Activated naive CD4-positive, alpha-beta T cell treated with anti-CD3 and anti-CD28 coated beads, Interleukin-2, amount 50 U/mL, for 24 hours (primary cell): ENCODE measurements around the gene CAMTA2.

Experiments
- H3K27ac Mint-ChIP-seq: one replicate; pipeline ENCODE4 v1.8.0; 2021; ENCODE audit warnings: mild to moderate bottlenecking, mixed read lengths
- H3K27me3 Mint-ChIP-seq: one replicate; pipeline ENCODE4 v1.8.0; 2021; ENCODE audit warnings: mixed read lengths
- H3K36me3 Mint-ChIP-seq: one replicate; pipeline ENCODE4 v1.8.0; 2021; ENCODE audit warnings: mixed read lengths
- H3K4me1 Mint-ChIP-seq: one replicate; pipeline ENCODE4 v1.8.0; 2021; ENCODE audit warnings: mixed read lengths
- H3K4me3 Mint-ChIP-seq: one replicate; pipeline ENCODE4 v1.8.0; 2021; ENCODE audit warnings: mild to moderate bottlenecking, mixed read lengths
- H3K9me3 Mint-ChIP-seq: one replicate; pipeline ENCODE4 v1.8.0; 2021; ENCODE audit warnings: mixed read lengths

Gene CAMTA2

DNA sequence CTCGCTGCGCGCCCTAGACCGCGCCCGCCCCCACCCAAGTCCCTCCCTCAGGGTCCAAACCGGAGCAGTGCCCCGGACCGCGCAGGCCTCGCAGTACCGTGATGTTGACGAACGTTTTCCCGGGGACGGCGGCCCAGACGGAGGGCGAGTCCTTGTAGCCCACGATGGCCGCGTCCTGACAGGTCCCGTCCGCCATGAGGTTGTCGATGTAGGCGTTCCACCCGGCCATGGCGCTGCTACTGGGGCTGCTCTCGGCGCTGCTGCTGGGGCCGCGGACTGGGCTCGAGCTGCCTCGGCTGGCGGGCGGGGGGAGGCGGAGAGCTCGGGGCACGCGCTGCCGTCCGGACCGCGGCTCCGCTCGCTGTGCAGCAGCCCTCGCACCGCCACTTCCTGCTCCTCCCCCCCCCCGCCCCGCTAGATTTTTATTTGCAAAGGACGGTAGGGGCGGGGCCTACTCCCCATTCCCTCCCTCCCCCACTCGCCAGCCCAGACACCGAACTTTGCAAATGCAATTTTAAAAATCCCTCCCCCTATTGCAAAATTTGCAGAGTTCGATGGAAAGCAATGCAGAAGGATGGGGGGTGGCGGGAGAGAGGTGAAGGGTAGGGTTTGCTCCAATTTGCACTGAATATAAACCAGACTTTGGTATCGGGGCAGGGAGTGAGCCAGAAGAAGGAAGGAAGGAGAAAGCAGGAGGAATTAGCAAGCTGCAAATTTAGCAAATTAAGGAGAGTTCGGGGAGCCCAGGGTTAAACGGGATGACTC is 39.1 kb downstream of the CAMTA2 start, which contains the start of gene PFN1:
Gene PFN1, minus strand, starts transcription at position 365 of the 765 bp plus-strand sequence. Its CDS starts 136 bp downstream, at position 229.
- peaks cover 22% of the 10 kb centered on the region for H3K36me3 Mint-ChIP-seq
- no peaks in the 10 kb centered on the region for H3K9me3 Mint-ChIP-seq
- peak within 1 kb of the TSS; percentile 100 for H3K27ac Mint-ChIP-seq
- no peaks in the 10 kb centered on the region for H3K27me3 Mint-ChIP-seq
- peaks cover 38% of the 10 kb centered on the region for H3K4me1 Mint-ChIP-seq
- H3K4me3 Mint-ChIP-seq, result peak within 1 kb of the TSS; percentile 100

DNA sequence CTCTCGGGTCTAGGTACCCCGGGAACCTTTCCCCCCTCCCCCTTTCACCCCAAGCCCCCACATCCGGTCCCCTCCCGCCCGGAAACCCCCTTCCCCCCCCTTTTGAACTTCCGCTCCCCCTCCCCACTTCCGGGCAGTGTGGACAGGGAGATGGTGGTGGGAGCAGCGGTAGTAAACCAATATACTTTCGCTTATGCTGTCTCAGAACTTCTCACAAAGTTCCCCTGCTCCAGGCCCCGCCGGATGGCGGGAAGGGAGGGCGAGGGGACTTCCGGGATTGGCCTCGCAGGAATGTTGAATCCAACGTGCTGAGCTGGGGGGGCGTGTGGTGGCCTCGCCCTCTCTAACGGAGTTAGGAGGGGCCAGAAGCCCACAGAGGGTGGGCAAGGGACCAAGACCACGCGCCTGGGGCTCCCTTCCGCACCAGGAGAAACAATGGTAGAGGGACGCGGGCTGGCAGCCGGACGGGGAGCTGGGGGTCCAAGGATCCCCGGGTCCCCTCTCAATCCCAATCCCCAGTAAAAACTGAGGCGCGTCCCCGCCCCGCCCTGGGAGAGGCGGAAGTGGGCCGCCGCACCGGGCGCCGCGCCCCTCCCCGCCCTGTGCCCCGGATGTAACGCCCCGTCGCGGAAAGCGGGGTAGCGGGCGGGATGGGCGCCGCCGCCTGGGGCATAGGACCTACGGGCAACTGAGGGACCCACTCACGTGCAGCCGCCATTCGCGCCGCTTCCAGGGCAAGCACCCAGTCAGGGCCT is 39.9 kb downstream of the CAMTA2 start:
- Mint-ChIP-seq H3K36me3 (peaks cover 25% of the 10 kb centered on the region), H3K4me3 (peak overlapping the region; percentile 100), H3K4me1 (peaks cover 45% of the 10 kb centered on the region), H3K27ac (peak overlapping the region; percentile 97), H3K27me3 (no peaks in the 10 kb centered on the region), H3K9me3 (no peaks in the 10 kb centered on the region)

DNA sequence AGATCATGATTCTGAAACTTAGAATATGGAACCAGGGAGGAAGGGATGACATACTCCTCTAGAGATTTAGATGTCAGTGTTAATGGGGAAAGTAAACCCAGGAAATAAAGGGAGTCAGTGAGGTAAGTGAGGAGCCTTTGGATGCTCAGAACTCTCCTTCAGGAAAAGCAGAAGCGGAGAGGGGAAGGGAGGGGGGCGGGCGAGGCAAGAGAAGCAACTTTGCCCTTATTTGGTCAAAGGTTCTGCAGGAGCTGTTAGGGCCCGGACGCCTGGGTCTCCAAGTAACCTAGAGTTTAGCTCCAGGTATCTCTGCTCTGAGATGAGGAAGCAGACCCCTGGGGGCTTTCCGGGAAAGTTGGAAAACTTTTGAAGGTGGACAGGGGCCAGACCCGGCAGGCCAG is 40.5 kb downstream of the CAMTA2 start:
- no peaks in the 10 kb centered on the region for H3K27me3 Mint-ChIP-seq
- H3K9me3 Mint-ChIP-seq, result no peaks in the 10 kb centered on the region
- peak overlapping the region; percentile 100 for H3K4me3 Mint-ChIP-seq
- peaks cover 51% of the 10 kb centered on the region for H3K4me1 Mint-ChIP-seq
- peaks cover 26% of the 10 kb centered on the region for H3K36me3 Mint-ChIP-seq
- peak overlapping the region; percentile 82 for H3K27ac Mint-ChIP-seq

DNA sequence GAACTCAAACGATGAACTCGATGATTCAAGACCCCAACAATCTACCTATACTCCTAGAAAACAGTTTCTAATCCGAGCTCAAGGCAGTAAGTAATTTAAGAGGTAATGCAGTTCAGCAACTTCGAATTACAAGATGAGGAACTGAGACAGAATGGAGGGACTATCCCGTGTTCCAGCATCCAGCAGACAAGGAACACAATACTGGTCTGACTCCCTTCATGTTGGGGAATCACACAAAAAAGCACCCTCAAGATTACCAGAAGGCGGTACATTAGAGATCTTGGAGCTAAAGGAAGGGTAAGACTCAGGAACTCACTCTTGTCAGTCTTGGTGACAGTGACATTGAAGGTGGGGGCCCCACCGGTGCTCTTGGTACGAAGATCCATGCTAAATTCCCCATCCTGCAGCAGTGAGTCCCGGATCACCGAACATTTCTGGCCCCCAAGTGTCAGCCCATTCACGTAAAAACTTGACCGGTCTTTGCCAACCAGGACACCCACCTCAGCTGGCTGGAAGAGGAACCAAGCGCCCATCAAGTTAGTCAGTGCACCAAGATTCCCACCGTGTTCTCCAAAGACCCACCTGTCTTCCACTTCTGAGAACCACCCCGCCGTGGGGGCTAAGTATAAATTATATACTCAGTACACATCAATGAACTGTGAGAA is 41.0 kb downstream of the CAMTA2 start:
- Mint-ChIP-seq H3K4me3 (peak overlapping the region; percentile 100), H3K27ac (peak overlapping the region; percentile 82), H3K4me1 (peaks cover 57% of the 10 kb centered on the region), H3K9me3 (no peaks in the 10 kb centered on the region), H3K27me3 (no peaks in the 10 kb centered on the region), H3K36me3 (peaks cover 32% of the 10 kb centered on the region)

DNA sequence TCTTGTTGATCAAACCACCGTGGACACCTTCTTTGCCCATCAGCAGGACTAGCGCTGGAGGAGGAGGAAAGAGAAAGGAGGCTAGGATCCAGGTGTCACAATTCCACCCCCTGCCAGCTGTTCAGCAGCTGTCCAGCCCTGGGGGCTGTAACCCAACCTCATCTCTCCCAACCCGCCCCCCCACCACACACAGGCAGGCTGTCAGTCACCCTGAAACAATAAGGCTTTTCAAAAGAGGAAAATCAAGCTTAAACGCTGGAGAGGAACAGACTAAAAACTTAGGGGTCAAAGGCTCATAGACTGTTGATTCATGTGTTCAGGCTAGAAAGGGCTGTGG is 41.6 kb downstream of the CAMTA2 start:
- H3K4me1 Mint-ChIP-seq, result peaks cover 57% of the 10 kb centered on the region
- H3K27me3 Mint-ChIP-seq, result no peaks in the 10 kb centered on the region
- H3K4me3 Mint-ChIP-seq, result peak overlapping the region; percentile 100
- H3K36me3 Mint-ChIP-seq, result peaks cover 33% of the 10 kb centered on the region
- no peaks in the 10 kb centered on the region for H3K9me3 Mint-ChIP-seq
- peak overlapping the region; percentile 96 for H3K27ac Mint-ChIP-seq

DNA sequence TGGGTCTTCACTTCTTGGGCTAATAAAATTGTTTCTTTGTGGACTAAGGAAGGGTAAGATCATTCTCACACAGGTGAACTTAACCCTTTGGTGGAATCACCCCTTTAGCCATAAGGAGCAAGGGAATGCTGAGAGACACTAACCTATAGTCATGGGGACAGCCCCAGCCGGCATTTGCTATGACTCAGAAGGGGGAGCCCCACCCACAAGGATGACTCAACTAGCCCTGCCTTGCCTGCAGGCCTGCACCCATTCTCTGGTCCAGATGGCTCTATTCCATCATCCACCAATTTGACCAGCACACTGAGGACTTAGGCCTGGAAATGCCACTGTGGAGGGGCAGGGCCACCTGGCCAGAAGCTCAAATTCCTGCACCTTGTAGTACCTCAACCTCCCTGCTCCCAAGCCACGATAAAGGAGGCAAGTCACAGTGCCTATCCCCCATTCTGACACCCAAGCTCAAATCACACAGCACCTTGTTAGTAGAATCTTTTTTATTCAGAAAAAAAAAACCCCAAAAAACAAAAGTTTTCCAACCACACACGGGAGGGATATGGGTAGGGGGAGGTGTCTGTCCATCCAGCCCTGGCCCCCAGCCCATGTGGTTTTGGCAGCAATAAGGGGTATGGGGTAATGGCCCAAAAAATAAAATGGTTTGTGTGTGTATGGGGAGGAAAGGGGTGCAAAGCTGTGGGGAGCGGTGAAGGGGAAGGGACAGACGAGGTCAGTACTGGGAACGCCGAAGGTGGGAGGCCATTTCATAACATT is 42.1 kb downstream of the CAMTA2 start:
- peak overlapping the region; percentile 100 for H3K4me3 Mint-ChIP-seq
- H3K36me3 Mint-ChIP-seq, result peaks cover 33% of the 10 kb centered on the region
- H3K4me1 Mint-ChIP-seq, result peaks cover 51% of the 10 kb centered on the region
- H3K9me3 Mint-ChIP-seq, result no peaks in the 10 kb centered on the region
- no peaks in the 10 kb centered on the region for H3K27me3 Mint-ChIP-seq
- H3K27ac Mint-ChIP-seq, result peak overlapping the region; percentile 96

DNA sequence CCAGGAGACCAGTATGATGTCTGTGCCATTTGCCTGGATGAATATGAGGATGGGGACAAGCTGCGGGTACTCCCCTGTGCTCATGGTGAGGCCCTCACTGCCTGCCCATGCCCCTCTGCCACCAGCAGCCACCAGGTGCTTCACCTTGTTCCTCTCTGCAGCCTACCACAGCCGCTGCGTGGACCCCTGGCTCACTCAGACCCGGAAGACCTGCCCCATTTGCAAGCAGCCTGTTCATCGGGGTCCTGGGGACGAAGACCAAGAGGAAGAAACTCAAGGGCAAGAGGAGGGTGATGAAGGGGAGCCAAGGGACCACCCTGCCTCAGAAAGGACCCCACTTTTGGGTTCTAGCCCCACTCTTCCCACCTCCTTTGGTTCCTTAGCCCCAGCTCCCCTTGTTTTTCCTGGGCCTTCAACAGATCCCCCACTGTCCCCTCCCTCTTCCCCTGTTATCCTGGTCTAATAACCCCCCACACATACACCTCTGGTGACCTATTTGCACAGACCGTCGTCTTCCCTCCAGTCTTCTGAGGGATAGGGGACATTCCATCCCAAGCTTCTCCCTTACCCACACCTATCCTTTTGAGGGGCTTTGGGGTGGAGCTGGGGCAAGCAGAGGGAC is 42.8 kb downstream of the CAMTA2 start:
- Mint-ChIP-seq H3K9me3 (no peaks in the 10 kb centered on the region), H3K27me3 (no peaks in the 10 kb centered on the region), H3K27ac (peak overlapping the region; percentile 96), H3K36me3 (peaks cover 33% of the 10 kb centered on the region), H3K4me3 (peak overlapping the region; percentile 100), H3K4me1 (peaks cover 49% of the 10 kb centered on the region)

DNA sequence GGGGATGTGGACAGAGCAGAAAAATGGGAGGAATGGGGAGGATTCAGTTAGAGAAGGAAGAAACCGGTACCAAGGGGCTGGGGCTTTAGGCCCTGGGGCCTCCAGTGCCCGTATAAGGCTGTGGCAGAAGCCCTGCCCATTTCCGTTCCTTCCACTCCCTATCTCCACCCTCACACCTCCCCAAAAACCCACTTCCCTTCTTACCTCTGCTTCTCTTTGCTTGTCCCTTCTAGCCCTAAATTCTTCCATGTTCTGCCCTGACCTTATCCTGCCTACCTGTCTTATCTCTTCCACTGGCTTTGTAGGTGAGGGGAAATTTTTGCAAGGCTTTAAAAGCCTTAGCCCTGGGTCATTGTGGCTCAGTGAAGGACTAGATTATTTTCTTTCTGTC is 43.3 kb downstream of the CAMTA2 start:
- H3K27ac Mint-ChIP-seq, result peak overlapping the region; percentile 96
- peaks cover 50% of the 10 kb centered on the region for H3K4me1 Mint-ChIP-seq
- peaks cover 33% of the 10 kb centered on the region for H3K36me3 Mint-ChIP-seq

DNA sequence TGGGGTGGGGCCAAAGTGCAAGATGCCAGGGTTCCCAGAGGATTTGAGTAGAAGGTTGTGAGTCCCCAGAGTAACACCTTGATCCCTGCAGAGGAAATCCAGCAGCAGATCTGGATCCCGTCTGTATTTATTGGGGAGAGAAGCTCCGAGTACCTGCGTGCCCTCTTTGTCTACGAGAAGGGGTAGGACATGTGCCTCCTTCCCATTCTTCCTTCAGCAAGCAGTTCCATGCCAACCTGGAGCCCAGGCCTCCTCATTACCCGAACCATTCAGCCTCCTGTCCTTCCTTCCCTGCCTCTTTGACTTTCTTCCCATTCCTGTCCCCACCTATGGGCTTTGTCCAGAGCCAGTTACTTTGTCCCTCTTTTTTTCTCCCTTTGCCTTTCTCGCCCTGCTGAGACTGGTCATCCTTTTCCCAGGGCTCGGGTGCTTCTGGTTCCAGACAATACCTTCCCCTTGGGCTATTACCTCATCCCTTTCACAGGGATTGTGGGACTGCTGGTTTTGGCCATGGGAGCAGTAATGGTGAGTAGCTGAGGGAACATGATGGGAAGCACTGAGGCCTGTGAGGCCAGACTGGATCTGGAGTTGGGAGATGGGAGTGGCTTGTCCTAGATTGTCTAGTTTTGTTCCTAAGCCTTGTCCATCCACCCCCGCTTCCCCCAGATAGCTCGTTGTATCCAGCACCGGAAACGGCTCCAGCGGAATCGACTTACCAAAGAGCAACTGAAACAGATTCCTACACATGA is 44.5 kb downstream of the CAMTA2 start:
- peak overlapping the region; percentile 84 for H3K27ac Mint-ChIP-seq
- H3K9me3 Mint-ChIP-seq, result no peaks in the 10 kb centered on the region
- peak overlapping the region; percentile 100 for H3K4me3 Mint-ChIP-seq
- H3K27me3 Mint-ChIP-seq, result no peaks in the 10 kb centered on the region
- peaks cover 60% of the 10 kb centered on the region for H3K4me1 Mint-ChIP-seq
- H3K36me3 Mint-ChIP-seq, result peaks cover 33% of the 10 kb centered on the region

More for the DNA sequence above, 43.3 kb downstream of the CAMTA2 start:
- Mint-ChIP-seq H3K27me3 (no peaks in the 10 kb centered on the region), H3K4me3 (peak overlapping the region; percentile 100), H3K9me3 (no peaks in the 10 kb centered on the region)

DNA sequence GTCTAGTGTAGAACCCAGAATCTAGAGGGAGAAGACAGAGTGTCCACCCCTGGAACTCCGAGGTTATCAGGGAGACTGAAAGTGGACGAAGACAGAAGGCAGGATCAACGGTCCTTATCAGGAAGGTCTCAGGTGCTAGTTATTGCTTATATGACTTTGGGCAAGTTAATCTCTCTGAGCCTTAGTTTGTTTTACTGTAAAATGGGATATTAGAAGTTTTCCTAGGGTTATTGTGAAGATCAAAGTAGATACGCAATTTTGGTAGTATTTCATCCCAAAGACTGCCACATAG is 46.2 kb downstream of the CAMTA2 start:
- Mint-ChIP-seq H3K4me3 (peak overlapping the region; percentile 94), H3K36me3 (peaks cover 24% of the 10 kb centered on the region), H3K9me3 (no peaks in the 10 kb centered on the region), H3K27ac (peak overlapping the region; percentile 99), H3K27me3 (no peaks in the 10 kb centered on the region), H3K4me1 (peaks cover 68% of the 10 kb centered on the region)

DNA sequence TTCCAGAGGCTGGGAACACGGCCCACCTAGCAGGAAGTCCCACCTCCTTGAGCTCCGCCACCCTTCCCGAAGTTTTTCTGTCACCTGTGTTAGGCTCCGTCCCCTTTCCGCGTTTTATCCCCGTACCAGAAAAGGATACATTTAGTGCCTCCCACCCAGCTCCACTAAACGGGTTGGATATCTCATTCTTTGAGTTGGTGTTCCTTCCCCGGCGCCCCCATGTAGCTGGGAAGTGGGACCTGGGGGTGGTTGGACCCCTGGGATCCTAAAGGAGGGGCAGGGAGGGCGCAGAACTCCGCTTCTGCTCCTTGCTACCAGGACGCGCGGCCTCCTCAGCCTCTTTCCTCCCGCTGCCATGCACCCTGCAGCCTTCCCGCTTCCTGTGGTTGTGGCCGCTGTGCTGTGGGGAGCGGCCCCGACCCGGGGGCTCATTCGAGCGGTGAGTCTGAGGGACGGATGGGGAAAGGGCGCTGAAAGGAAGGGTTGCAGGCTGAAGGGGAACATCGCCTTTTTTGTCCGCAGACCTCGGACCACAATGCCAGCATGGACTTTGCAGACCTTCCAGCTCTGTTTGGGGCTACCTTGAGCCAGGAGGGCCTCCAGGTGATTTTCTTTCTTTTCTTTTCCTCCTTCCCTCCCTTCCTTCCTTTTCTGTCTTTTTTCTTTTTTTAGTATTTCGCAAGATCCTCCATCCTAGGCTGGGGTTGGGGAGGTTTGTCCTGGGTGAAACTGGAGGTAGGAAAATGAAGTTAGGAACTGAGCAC is 46.7 kb downstream of the CAMTA2 start:
- H3K36me3 Mint-ChIP-seq, result peaks cover 21% of the 10 kb centered on the region
- peak overlapping the region; percentile 99 for H3K27ac Mint-ChIP-seq
- H3K27me3 Mint-ChIP-seq, result no peaks in the 10 kb centered on the region
- H3K4me1 Mint-ChIP-seq, result peaks cover 72% of the 10 kb centered on the region
- no peaks in the 10 kb centered on the region for H3K9me3 Mint-ChIP-seq
- peak overlapping the region; percentile 94 for H3K4me3 Mint-ChIP-seq

DNA sequence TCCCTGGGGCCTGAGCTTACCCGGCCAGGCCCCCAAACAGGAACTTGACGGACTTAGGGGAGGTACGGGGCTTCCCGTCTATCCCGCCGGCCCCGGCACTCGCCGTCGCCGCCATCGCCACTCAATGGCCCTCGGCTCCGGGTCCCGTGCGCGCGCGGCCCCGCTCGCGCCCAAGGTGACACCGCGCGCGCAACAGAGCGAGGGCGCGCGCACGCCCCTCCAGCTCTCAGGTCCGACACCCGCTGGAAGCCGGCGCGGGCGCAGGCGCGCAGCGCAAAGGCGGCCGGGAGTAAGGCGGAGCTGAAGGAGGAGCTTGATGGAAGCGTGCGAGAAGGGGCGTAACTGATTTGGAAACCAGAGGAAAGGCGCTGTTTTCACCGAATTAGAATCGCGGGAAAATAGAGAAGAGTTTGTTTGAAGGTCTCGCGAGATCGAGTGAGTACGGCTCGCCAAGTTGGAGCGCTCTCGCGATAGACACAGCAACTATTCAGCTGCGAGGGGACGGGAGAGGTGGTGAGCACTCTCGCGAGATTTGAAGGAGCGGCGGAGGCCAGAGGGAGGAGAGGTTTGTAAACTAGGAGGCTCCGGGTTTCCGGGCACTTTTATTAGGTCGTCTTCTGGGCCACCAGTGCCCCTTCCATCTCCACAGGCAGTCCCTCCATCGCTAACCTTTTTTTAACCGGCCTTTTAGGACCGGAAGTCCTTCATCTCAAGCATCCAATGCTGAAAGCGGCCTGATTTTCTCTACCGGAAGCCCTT is 47.5 kb downstream of the CAMTA2 start, which contains the start of the genes RNF167 and SLC25A11:
Gene RNF167, plus strand, starts transcription at position 473 of the 759 bp plus-strand sequence. CDS start 642 bp downstream, outside the sequence.
Gene SLC25A11, minus strand, starts transcription at position 251 of the 759 bp plus-strand sequence. Its CDS starts 136 bp downstream, at position 115.
- Mint-ChIP-seq H3K27ac (peak within 1 kb of the TSS; percentile 99), H3K4me1 (peaks cover 66% of the 10 kb centered on the region), H3K9me3 (no peaks in the 10 kb centered on the region), H3K36me3 (peaks cover 14% of the 10 kb centered on the region), H3K27me3 (no peaks in the 10 kb centered on the region), H3K4me3 (peak within 1 kb of the TSS; percentile 94)

DNA sequence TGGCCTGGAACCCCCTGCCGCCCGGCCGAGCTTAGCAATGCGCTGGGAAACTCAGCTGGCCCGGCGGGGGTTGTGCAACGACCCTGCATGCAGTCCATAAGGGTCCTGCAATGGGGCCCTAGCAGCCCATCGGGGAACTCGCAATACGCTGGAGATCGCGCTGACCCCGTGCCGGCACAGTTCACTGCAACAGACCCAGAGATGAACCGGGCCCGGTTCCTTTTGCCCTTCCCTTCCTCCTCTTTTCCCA is 48.0 kb downstream of the CAMTA2 start:
- Mint-ChIP-seq H3K4me1 (peaks cover 64% of the 10 kb centered on the region), H3K27ac (peak overlapping the region; percentile 93), H3K9me3 (no peaks in the 10 kb centered on the region), H3K4me3 (peak overlapping the region; percentile 94), H3K27me3 (no peaks in the 10 kb centered on the region), H3K36me3 (peaks cover 14% of the 10 kb centered on the region)
